Activated naive CD8-positive, alpha-beta T cell (primary cell): ENCODE results near the gene NIM1K.

Source experiments
- H3K27ac Mint-ChIP-seq: one replicate; pipeline ENCODE4 v1.8.0; 2021; ENCODE audit warnings: mixed read lengths
- H3K27me3 Mint-ChIP-seq: one replicate; pipeline ENCODE4 v1.8.0; 2021; ENCODE audit warnings: mixed read lengths
- H3K36me3 Mint-ChIP-seq: one replicate; pipeline ENCODE4 v1.8.0; 2021; ENCODE audit warnings: mixed read lengths
- H3K4me1 Mint-ChIP-seq: one replicate; pipeline ENCODE4 v1.8.0; 2021; ENCODE audit warnings: low read depth, mixed read lengths
- H3K4me3 Mint-ChIP-seq: one replicate; pipeline ENCODE4 v1.8.0; 2021; ENCODE audit warnings: mild to moderate bottlenecking, mixed read lengths
- H3K9me3 Mint-ChIP-seq: one replicate; pipeline ENCODE4 v1.8.0; 2021; ENCODE audit warnings: low read depth, mixed read lengths

Gene NIM1K

DNA sequence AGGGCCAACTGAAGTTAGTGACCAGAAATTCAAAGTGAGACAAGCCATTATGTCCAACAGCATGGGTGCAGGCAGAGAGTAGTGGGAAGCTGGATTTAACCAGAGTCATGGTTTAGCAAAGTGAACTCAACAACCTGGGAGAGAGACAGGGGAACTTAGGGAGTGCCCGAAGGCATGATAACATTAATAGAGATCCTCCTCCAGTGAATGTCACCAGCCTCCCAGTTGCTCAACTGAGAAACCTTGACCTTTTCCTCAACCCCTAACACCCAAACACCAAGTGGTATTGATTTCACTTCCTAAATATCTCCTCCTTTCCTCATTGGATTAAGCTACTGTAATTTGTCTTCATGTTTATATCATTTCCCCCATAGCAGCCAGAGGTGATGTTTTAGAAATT, 78.6 kb downstream of the NIM1K start:
- H3K4me1 Mint-ChIP-seq: no peaks in the 10 kb centered on the region
- peaks cover 3% of the 10 kb centered on the region for H3K36me3 Mint-ChIP-seq
- no peak overlapping the region for H3K27ac Mint-ChIP-seq
- peaks cover 4% of the 10 kb centered on the region for H3K9me3 Mint-ChIP-seq
- H3K27me3 Mint-ChIP-seq: peaks cover 4% of the 10 kb centered on the region
- no peak overlapping the region for H3K4me3 Mint-ChIP-seq

DNA sequence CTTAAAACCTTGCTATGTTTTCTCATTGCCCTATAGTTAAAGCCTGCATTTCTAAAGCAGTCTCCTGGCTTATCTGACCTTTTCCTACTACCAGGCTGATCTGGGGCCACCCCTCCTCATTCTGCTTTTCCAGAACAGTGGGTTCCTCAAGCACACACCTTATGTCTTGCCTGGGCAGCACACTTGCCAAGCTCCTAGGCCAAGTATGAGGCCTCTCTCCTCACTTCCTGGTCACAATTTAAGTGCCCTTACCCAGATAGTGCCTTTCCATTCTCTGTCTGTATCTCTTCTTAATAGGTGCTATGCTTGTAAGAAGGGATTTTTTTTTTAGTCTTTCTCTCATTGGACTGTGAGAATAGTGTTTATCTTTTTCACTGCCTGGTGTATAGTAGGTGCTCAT, 81.5 kb downstream of the NIM1K start:
- H3K36me3 Mint-ChIP-seq: no peaks in the 10 kb centered on the region
- no peaks in the 10 kb centered on the region for H3K4me1 Mint-ChIP-seq
- no peak overlapping the region for H3K4me3 Mint-ChIP-seq
- no peak overlapping the region for H3K27ac Mint-ChIP-seq
- H3K27me3 Mint-ChIP-seq: peaks cover 2% of the 10 kb centered on the region
- peaks cover 4% of the 10 kb centered on the region for H3K9me3 Mint-ChIP-seq

DNA sequence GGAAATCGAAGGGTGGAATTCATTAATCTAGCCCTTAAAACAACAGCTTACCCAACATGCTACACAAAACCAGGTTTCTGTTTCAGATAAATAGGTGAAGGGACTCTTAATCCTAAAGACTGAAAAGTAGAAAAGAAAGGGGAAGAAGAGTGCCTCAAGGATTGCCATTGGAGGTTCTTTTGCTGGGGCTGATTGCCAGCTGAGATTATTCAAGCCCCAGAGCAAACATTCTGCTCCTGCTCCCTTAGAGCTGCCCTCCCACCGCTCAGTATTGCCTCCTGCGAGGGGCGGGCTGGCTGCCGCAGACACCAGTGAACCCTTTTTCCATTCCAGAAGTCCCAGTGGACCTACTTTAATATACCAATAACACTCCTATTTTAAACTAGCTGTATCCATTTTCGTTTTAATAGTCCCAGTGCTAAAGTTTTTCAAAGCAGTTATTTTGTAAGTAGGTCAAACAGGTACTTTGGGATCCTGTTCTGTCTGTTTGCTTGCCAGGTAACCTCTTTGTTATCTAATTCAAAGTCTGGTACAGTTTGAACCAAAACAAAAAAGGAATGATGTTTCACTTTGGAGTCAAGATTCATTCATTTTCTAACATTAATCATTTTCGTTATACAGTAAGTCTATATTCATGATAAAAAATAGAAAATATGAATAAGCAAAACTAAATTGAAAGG, 82.5 kb downstream of the NIM1K start:
- no peaks in the 10 kb centered on the region for H3K27me3 Mint-ChIP-seq
- H3K27ac Mint-ChIP-seq: no peak overlapping the region
- no peaks in the 10 kb centered on the region for H3K4me1 Mint-ChIP-seq
- H3K36me3 Mint-ChIP-seq: no peaks in the 10 kb centered on the region
- peaks cover 4% of the 10 kb centered on the region for H3K9me3 Mint-ChIP-seq
- H3K4me3 Mint-ChIP-seq: no peak overlapping the region

DNA sequence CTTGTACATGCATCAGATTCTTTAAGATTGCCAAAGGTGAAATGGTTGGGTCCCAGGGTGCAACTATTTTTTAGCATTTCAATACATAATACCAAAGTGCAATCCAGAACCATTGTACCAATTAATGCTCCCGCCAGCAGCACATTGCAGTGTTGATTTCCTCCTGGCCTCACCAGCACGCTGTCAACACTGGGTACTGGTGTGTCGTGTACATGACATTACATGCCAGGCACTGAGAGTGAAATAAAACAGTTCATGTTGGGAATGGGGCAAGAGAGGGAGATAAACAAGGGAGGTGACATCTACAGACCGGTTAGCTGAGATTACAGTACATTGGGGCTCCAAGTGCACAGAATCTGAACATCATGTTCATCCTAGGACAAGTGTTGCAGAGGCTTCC, 83.4 kb downstream of the NIM1K start:
- no peaks in the 10 kb centered on the region for H3K4me1 Mint-ChIP-seq
- H3K27ac Mint-ChIP-seq: no peak overlapping the region
- no peaks in the 10 kb centered on the region for H3K36me3 Mint-ChIP-seq
- H3K9me3 Mint-ChIP-seq: no peaks in the 10 kb centered on the region
- H3K27me3 Mint-ChIP-seq: no peaks in the 10 kb centered on the region
- H3K4me3 Mint-ChIP-seq: no peak overlapping the region

DNA sequence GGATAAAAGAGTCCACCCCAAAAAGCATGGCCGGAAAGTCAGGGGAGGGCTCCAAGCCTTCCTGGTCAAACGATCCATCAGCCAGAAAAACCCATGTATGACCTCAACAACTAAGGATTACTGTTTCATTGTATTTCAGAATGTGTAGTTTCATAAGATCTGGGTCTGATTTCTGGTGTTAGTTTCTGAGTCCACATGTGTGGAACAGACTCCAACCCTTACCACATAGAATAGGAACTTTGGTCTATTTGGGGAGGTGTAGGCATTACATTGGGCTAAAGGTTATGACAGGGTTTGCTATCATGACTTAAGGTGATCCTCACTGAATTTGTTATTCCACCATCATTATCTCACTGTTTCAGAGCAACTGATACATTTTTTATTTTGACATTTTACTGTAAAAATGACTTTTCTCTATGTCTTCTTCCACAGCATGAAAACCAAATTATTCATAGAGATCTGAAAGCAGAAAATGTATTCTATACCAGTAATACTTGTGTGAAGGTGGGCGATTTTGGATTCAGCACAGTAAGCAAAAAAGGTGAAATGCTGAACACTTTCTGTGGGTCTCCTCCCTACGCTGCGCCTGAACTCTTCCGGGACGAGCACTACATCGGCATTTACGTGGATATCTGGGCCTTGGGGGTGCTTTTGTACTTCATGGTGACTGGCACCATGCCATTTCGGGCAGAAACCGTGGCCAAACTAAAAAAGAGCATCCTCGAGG, 87.7 kb downstream of the NIM1K start:
- Mint-ChIP-seq H3K4me1 (no peaks in the 10 kb centered on the region), H3K4me3 (no peak overlapping the region), H3K27ac (no peak overlapping the region), H3K9me3 (no peaks in the 10 kb centered on the region), H3K36me3 (no peaks in the 10 kb centered on the region), H3K27me3 (no peaks in the 10 kb centered on the region)

DNA sequence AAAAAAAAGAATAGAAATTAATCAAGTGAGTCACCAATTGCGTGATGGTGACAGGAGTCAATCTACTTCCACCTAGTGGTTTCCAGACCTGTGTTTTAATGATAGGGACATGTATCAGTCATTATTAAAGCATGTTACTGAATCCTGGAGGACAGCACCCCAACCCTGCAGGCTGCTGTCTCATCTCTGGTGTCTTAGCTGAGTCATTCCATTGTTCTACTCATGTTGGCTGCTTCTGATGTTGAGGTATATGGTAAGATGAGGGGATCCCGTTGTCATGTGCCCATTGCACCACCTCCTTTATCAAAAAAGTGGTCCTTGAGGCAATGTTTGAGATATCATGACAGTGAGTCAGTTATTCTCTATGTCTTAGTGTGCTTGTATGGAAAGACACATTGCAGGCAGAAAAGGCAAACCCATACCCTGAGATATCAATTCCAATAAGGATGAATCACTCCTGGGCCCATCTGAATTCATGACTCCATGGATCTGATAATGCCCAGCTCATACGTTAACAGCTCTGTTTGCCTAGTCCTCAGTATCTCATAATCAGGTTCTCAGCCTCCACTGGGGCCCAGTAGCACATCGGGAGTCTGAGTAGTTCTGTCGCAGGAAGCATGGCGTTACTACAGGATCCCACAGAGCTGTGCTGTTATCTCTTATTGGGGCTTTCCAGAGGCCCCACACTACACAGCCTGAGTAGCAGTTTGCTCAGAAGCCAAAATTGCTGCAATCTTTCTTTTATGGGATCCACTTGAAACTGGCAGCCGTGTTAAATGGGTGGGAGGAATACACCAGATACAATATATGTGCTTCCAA, 90.0 kb downstream of the NIM1K start:
- peaks cover 10% of the 10 kb centered on the region for H3K36me3 Mint-ChIP-seq
- H3K4me1 Mint-ChIP-seq: no peaks in the 10 kb centered on the region
- H3K27me3 Mint-ChIP-seq: no peaks in the 10 kb centered on the region
- H3K4me3 Mint-ChIP-seq: no peak overlapping the region
- no peak overlapping the region for H3K27ac Mint-ChIP-seq
- H3K9me3 Mint-ChIP-seq: no peaks in the 10 kb centered on the region

DNA sequence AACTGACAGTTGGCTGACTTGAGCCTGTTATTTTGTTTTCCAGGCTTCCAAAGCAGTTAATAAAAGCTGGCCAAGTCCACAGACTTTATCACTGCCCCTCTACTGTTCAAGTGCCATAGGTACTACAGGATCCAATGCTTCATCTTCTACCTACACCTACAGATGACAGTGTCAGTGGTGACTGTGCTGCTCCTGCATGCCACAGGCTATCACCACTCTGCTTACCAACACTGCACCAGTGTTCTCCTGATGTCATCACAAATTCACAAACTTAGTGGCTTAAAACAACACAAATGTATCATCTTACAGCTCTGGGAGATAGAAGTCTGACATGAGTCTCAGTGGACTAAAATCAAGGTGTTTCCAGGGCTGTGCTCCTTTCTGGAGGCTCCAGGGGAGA, 94.6 kb downstream of the NIM1K start:
- H3K4me1 Mint-ChIP-seq: no peaks in the 10 kb centered on the region
- H3K4me3 Mint-ChIP-seq: no peak overlapping the region
- no peaks in the 10 kb centered on the region for H3K27me3 Mint-ChIP-seq
- H3K27ac Mint-ChIP-seq: no peak overlapping the region
- peaks cover 22% of the 10 kb centered on the region for H3K36me3 Mint-ChIP-seq
- H3K9me3 Mint-ChIP-seq: no peaks in the 10 kb centered on the region

DNA sequence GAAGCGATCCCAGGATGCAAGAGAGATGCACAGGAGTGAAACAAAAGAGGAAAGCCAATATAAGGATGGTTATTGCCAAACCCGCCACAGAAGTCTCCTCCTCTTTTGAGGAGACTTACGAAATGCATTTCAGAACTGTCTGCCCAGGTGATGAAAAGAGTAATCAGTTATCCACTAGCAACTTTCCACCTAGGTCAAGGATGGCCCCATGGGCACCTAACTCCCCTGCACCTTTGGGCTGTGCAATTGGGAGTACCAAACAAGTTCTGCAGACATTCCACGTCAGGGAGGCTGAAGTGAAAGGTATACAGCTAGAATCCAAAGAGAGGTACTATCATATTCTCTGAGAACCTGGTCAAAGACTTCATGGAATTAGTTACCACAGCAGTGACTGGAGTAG, 95.5 kb downstream of the NIM1K start:
- Mint-ChIP-seq H3K4me1 (no peaks in the 10 kb centered on the region), H3K27ac (no peak overlapping the region), H3K4me3 (no peak overlapping the region), H3K9me3 (no peaks in the 10 kb centered on the region), H3K36me3 (peaks cover 25% of the 10 kb centered on the region), H3K27me3 (no peaks in the 10 kb centered on the region)

DNA sequence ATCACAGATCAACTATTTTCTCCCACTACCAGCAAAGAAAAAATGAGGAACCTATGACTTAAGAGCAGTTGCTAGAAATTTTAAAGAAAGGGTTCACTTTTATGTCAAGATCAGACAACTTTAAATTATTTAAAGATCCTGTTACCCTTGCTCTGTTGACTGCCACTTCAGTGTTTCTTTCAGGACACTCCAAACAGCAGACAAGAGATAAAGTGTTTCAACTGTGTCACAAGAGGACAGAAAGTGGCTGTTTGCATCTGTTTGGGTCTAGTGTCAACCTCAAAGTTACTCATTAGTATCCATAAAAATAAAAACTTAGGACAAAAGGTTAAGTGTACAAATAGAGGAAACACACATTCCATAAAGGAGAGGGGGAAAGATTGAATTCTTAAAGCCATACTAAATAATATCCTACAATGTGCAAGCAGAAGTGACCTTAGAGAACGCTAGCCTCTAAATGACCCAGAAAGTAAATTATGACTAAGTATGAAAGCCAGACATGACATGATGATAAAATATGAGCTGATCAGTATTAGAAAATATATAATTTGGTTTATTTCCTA, 96.3 kb downstream of the NIM1K start:
- H3K4me1 Mint-ChIP-seq: no peaks in the 10 kb centered on the region
- peaks cover 27% of the 10 kb centered on the region for H3K36me3 Mint-ChIP-seq
- no peak overlapping the region for H3K4me3 Mint-ChIP-seq
- no peaks in the 10 kb centered on the region for H3K9me3 Mint-ChIP-seq
- H3K27me3 Mint-ChIP-seq: no peaks in the 10 kb centered on the region
- H3K27ac Mint-ChIP-seq: no peak overlapping the region

DNA sequence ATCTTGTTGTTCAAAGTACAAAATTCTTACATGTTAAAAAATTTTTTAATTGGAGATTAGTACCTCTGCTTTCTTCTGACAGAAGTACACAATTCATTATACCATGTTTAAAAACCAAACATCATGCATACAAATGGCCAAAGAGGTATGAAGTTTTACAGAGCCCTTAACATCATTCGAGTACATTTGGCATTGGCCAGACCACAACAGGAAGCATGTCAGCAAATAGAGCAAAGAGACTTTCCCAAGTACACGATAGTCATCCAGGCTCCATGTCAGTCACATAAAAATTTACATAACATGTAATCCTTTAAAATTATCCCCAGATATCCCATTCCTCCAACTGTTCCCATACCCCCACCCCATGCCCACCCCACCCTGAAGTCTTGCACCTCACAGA, 98.7 kb downstream of the NIM1K start:
- H3K36me3 Mint-ChIP-seq: peaks cover 36% of the 10 kb centered on the region
- H3K4me1 Mint-ChIP-seq: no peaks in the 10 kb centered on the region
- H3K27me3 Mint-ChIP-seq: no peaks in the 10 kb centered on the region
- no peaks in the 10 kb centered on the region for H3K9me3 Mint-ChIP-seq
- no peak overlapping the region for H3K27ac Mint-ChIP-seq
- H3K4me3 Mint-ChIP-seq: no peak overlapping the region

DNA sequence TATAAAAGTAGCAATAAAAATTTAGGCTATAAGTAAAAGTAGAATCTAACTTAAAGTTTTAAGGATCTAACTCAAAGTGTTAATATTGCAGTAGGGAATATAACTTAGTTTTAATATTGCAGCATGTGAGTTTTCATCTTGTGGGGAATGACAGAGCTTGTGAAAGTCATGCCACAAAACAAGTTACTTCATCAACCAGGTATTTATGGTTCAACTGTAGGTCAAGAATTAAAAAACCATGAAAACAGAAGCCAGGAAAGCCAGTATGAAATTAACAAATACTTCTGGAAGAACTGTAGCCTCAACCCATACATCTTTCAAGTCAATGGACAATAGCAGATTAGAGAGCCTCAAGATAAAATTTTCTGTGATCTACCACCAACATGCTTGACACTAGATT, 102.2 kb downstream of the NIM1K start:
- Mint-ChIP-seq H3K4me1 (no peaks in the 10 kb centered on the region), H3K4me3 (no peak overlapping the region), H3K36me3 (peaks cover 36% of the 10 kb centered on the region), H3K27ac (no peak overlapping the region), H3K27me3 (no peaks in the 10 kb centered on the region), H3K9me3 (no peaks in the 10 kb centered on the region)

DNA sequence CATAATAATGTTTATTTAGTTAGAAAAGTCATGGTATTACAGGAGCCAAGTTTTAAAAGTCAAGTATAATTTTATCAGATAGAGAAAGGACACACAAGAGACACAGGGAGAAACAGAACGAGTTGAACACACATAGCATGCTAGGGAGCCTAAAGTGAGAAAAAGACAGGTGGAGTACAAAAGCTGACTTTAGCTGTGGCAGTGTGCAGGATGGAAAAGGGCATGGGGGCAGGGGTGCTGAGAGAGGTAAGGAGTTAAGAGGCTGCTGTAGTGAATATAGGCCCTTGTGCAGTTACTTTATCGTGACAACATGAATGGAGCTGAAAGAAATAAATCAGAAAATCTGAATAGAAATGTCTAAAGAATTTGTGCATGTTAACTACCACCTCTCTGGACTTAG, 103.2 kb downstream of the NIM1K start:
- Mint-ChIP-seq H3K27ac (no peak overlapping the region), H3K4me1 (no peaks in the 10 kb centered on the region), H3K4me3 (no peak overlapping the region), H3K9me3 (no peaks in the 10 kb centered on the region), H3K36me3 (peaks cover 31% of the 10 kb centered on the region), H3K27me3 (no peaks in the 10 kb centered on the region)

DNA sequence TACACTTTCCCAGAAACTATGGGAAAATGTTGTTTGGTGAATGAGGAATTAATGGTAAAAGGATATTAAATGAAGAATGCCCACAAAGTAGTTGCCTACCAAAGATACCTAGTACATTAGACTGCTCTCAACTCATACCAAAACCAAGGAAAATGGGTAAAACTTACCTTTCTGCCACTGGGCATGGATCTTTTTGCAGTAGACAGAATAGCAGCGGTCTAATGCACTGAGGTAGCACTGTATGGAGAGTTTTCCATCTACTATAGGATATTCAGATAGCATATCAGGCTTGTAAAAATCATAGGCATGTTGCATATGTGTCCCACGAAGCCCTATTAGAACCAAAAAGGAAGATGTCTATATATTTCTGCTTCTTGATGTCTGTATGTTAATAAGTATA, 104.8 kb downstream of the NIM1K start:
- Mint-ChIP-seq H3K27ac (no peak overlapping the region), H3K36me3 (peaks cover 29% of the 10 kb centered on the region), H3K9me3 (no peaks in the 10 kb centered on the region), H3K4me1 (peaks cover 7% of the 10 kb centered on the region), H3K27me3 (no peaks in the 10 kb centered on the region), H3K4me3 (no peak overlapping the region)

DNA sequence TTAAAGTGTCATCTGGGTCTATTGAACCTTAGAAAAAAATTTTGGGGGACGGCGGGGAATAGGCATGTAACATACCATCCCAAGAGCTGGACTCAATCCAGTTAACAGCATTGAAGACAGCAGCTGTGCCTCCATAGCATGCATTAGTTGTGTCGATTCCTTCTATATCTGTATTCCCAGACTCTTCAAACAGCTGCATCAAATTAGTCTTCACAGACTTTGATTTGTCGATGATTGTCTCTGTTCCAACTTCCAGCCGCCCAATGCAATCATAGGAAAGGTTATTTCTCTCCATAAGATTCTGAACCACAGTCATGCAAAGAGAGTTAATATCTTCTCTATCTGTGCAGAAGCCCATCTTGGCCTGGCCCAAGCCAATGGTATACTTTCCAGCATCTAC, 106.4 kb downstream of the NIM1K start:
- H3K27ac Mint-ChIP-seq: no peak overlapping the region
- H3K36me3 Mint-ChIP-seq: peaks cover 32% of the 10 kb centered on the region
- H3K4me3 Mint-ChIP-seq: no peak overlapping the region
- no peaks in the 10 kb centered on the region for H3K27me3 Mint-ChIP-seq
- H3K9me3 Mint-ChIP-seq: no peaks in the 10 kb centered on the region
- peaks cover 22% of the 10 kb centered on the region for H3K4me1 Mint-ChIP-seq

DNA sequence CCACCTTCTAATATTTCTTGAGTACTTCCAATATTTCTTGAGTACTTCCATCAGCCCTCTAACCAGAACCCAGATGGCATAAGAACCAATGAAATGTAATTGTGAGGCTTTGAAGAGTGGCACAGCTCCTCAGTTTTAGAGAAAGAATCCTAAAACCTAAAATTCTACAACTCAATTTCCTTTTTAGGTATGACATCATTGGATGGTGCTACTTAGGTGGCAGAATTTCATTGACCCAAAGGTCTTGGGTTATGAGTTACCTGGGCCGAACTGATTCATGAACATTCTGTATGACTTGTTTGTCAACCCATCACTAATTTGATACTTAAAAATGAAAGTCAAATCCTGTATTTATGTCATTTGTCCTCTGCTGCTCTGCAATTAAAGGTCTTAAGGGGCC, 108.1 kb downstream of the NIM1K start:
- no peak overlapping the region for H3K27ac Mint-ChIP-seq
- no peaks in the 10 kb centered on the region for H3K27me3 Mint-ChIP-seq
- H3K9me3 Mint-ChIP-seq: no peaks in the 10 kb centered on the region
- peaks cover 29% of the 10 kb centered on the region for H3K36me3 Mint-ChIP-seq
- H3K4me1 Mint-ChIP-seq: peaks cover 37% of the 10 kb centered on the region
- no peak overlapping the region for H3K4me3 Mint-ChIP-seq
